22Rv1 (cell line): ENCODE results near the gene TP53BP2.

Experiments
- CTCF ChIP-seq: fragments of 450-650 bp; IDR thresholded peaks from 2 replicates; pipeline ENCODE4 v1.5.1; 2017; ENCODE audit warnings: mild to moderate bottlenecking
- ZFX ChIP-seq: fragments of 450-650 bp; IDR thresholded peaks from 2 replicates; pipeline ENCODE4 v1.6.1; 2017; ENCODE audit warnings: antibody characterized with exemption, borderline replicate concordance

DNA sequence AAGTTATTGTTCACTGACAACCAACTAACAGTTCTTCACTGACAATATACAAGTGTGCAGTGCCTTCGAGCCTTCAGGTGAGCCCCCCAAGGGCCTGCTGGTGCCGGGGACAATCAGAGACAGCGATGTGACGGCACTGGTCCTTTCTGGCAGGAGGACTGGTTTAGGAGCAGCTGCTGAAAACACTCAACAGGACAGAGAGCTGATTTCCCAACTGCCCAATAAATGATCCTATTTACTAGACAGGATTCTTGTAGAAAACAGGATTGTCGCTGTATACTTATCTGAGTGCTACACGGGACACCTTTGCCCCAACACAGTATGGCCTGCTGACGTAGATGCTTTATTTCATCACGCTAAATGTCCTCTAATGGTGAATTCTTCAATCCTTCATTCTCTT, 65.4 kb downstream of the TP53BP2 start:
- TF ChIP-seq CTCF (no peak), ZFX (no peak)
